GM19463 (cell line): Measurements from ENCODE around the gene RIMS4.
"Not testable (repeated sequence)": the region's sequence is repeated elsewhere in the genome, so short reads cannot be mapped to it uniquely, and the experiment has no call there.

Experiments
- ATAC-seq: cut with Tn5 transposase; IDR thresholded peaks from one replicate; pipeline ENCODE4 v1.9.1; 2021; ENCODE audit warnings: mild to moderate bottlenecking, moderate library complexity; ENCODE audit not compliant: unreplicated experiment

RIMS4 gene

DNA sequence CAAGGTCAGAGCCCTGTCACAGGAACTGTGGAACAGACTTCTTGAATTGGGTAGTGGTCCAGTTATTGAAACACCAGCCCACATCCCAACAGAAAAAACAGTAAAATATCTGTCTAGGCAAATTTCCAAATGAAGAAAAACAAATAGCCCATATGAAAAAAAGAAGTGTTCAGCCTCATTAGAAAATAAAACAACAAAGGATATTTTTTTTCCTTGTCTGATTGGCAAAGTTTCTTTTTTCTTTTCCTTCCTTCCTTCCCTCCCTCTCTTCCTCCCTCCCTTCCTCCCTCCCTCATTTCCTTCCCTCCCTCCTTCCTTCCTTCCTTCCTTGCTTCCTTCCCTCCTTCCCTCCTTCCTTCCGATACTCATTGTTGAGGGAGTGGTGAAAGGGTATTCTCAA is 20.6 kb upstream of the RIMS4 start:
- no peak for ATAC-seq

- ATAC-seq, result no peak
Observed at GRCh38 chr20:44830523-44830922, 20.2 kb upstream of the RIMS4 start.

DNA sequence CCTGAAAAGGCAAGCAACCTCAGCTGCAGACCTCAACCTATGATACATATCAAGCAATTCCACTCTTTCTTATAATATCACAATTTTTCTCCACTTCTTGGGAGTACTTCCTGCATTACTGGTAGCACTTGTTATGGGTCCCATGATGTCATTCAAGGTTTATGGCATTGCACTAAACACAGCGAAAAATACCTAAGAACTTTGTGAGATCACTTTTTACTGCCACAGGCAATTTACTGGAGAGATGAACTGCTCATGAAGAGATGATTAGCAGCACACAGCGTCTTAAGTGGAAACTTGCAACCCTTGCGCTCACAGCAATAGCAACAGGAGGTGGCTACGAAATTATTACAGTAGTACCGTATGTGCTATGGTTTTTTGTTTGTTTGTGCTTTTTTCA is 19.3 kb upstream of the RIMS4 start:
- no peak for ATAC-seq

DNA sequence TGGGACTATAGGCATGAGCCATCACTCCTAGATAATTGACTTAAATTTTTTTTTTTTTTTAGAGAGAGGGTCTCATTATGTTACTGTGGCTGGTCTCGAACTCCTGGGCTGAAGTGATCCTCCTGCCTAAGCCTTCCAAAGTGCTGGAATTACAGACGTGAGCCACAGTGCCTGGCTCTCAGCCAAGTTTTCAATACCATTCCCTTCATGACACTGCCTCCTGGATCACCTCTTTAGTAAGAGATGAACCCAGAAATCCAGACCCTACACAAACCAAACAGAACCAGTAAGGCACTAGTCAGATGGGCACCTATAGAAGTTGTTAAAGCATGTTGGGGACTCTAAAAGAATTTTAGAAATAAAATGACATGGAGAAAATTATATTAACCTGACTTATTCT is 18.3 kb upstream of the RIMS4 start:
- no peak for ATAC-seq

GRCh38 chr20:44827401-44827800 is 17.1 kb upstream of the RIMS4 start:
- no peak for ATAC-seq

GRCh38 chr20:44821576-44821975 is 11.2 kb upstream of the RIMS4 start:
- ATAC-seq, result not testable (repeated sequence)

- ATAC-seq, result no peak
Observed at GRCh38 chr20:44819936-44820335, 9.6 kb upstream of the RIMS4 start.

- ATAC-seq, result no peak
Observed at GRCh38 chr20:44817143-44817910, 7.0 kb upstream of the RIMS4 start.

- no peak for ATAC-seq
Observed at GRCh38 chr20:44814937-44815336, 4.6 kb upstream of the RIMS4 start.

- ATAC-seq, result no peak
Observed at GRCh38 chr20:44811150-44811685, 872 bp upstream of the RIMS4 start.

GRCh38 chr20:44810061-44810390 is 320 bp downstream of the RIMS4 start:
- no peak for ATAC-seq

DNA sequence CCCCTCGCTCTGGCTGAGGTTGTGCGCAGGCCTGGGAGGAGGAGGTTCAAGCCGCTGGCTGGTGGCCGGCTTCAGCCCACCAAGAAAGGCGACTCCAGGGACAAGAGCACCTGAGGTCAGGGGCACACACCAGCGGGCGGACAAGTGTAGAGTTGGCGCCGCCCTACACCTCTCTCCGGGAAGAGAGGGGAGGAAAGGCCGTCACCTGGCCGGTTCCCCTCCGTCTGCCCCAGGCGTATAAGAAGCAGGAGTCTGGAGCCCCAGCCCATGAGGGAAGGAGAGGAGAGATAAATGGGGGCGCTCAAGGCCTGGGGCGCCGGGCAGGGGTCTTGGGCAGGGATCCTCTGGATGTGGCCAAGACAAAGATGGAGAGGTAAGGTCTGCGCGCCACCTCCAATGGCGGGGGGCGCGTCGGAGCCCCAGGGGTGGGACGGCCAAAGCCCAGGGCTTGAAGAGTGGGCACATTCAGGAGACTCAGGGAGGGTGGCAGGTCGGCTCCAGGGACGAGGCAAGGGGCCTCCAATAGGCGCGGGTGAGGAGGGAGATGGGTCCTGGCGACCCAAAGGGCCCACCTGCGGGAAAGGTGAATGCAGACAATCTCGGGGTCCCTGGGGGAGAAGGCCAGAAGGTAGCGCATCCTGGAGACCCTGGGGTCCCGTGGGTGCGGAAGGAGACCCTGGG is 826 bp downstream of the RIMS4 start:
- no peak for ATAC-seq

DNA sequence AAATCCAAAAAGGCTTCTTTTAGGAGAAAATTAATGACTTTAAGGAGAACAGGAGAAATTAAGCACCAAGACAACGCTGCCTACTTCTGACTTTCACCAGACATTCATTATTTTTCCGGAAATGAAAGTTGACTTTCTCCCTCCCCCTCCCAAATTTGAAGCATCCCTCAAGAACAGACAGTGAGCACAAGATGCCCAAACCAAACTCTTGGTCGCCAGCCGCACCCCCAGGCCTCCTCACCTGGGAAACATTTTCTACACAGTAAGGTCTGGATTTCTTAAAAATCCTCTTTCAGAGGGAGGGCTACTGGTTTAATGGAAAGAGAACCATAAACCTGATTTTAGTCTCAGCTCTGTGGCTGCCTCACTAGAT is 2.7 kb downstream of the RIMS4 start:
- no peak for ATAC-seq

DNA sequence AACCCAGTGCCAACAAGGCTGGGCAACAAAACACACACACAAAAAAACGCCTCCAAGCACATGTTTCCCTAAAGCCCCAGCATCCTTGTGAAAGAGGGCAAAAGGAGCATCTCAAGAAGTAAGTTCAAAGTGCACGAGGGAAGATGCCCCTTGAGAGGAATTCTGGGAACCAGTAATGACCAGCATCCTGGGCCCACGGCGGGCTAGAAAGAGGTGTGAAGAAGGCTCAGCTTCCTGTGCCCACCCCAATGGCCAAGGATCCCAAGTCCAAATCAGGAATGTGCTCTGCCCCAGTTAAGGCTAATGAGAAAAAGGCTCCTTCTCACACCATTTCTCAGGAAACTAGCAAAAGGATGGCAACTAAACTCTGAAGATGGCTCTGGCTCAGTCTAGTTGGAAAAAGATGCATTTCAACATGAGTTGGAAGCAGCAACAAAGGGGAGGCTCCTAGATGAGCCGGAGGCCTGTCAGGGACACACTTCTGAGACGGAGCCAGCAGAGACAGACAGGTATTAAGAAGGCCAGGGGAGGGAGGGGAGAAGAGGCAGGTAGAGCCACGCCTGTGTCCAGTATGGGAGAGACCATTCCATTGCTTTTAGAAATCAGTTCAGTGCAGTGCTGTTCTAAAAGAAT is 3.2 kb downstream of the RIMS4 start:
- ATAC-seq, result no peak

GRCh38 chr20:44805979-44806620 is 4.2 kb downstream of the RIMS4 start:
- ATAC-seq, result no peak

GRCh38 chr20:44805335-44805978 is 4.9 kb downstream of the RIMS4 start:
- ATAC-seq, result no peak

DNA sequence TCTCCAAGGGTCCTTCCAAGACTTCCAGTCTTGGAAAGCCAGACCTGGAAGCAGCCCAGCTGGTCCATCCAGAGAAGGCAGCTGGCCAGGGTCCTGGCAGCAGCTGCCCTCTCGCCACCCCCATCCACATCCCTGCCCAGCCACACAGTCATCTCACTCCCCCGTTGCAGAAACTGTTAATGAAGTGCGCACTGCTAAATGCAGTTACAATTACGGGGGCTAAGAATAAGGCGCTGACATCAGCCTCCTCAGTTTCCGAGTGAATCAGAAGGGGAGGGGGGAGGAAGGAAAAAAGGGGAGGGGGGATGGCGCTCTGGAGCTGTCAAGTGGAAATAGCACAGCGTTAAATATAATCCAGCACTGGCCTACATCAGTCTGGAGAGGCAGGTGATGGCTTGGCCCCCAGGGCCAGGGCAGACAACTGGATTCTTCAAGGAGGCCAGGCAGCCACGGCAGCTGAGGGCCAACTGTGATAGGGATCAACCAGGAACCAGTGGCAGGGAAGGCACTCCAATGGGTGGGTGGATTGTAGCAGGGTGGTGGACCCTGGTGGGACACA is 6.9 kb downstream of the RIMS4 start:
- no peak for ATAC-seq

GRCh38 chr20:44802702-44803101 is 7.6 kb downstream of the RIMS4 start:
- no peak for ATAC-seq

- ATAC-seq, result no peak
Observed at GRCh38 chr20:44800391-44801046, 9.8 kb downstream of the RIMS4 start.

DNA sequence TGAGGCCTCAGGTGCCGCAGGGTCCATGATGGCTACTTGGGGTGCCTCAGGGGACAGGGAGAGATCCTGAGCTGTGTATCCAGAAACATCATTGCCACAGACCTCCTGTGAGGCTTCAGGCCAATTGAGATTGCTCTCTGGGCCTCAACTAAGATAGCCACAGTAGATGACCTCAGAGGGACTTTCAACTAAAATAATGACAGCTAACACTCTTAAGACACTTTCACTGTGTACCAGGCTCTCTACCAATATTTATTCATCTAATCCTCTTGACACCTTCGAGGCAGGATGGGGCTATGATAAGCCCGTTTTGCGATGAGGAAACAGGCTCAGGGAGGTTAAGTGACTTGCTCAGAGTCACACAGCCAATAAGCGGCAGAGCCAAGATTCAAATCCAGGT is 10.7 kb downstream of the RIMS4 start:
- ATAC-seq, result no peak
